Measurements from ENCODE around the gene CCNYL1.

Gene CCNYL1

GRCh38 chr2:207791579-207792243, 80.3 kb downstream of the CCNYL1 start:
- TF ChIP-seq CTCF (IDR thresholded peaks at IDR 0.05; ENCODE audit: unreplicated experiment in 3 of 3), result no peak
- Mint-ChIP-seq H3K9me3 (no peaks in the 10 kb centered on the region), H3K36me3 (ENCODE audit: low read depth) (no peaks in the 10 kb centered on the region), H3K27me3 (ENCODE audit: low read depth) (peaks cover 16% of the 10 kb centered on the region), H3K27ac (no peak overlapping the region), H3K4me1 (no peaks in the 10 kb centered on the region), H3K4me3 (no peak overlapping the region)

GRCh38 chr2:207792244-207792785, 80.9 kb downstream of the CCNYL1 start:
- Mint-ChIP-seq H3K4me3 (no peak overlapping the region), H3K9me3 (no peaks in the 10 kb centered on the region), H3K36me3 (ENCODE audit: low read depth) (no peaks in the 10 kb centered on the region), H3K4me1 (no peaks in the 10 kb centered on the region), H3K27me3 (ENCODE audit: low read depth) (peaks cover 16% of the 10 kb centered on the region), H3K27ac (no peak overlapping the region)
- TF ChIP-seq CTCF (IDR thresholded peaks at IDR 0.05; ENCODE audit: unreplicated experiment in 3 of 3), result no peak

- H3K9me3 Mint-ChIP-seq, result no peaks in the 10 kb centered on the region
- H3K4me3 Mint-ChIP-seq, result peak overlapping the region in 1 of 3 experiments; percentile 48
- TF ChIP-seq CTCF (IDR thresholded peaks at IDR 0.05; ENCODE audit: unreplicated experiment in 3 of 3), result no peak
- H3K27me3 Mint-ChIP-seq (ENCODE audit: low read depth), result no peaks in the 10 kb centered on the region
- no peaks in the 10 kb centered on the region for H3K4me1 Mint-ChIP-seq
- peak overlapping the region; percentile 89 to 96 (median 94) for H3K27ac Mint-ChIP-seq
- no peaks in the 10 kb centered on the region for H3K36me3 Mint-ChIP-seq (ENCODE audit: low read depth)
Observed at GRCh38 chr2:207796585-207797350, 85.3 kb downstream of the CCNYL1 start.

GRCh38 chr2:207801259-207801658, 89.8 kb downstream of the CCNYL1 start:
- Mint-ChIP-seq H3K36me3 (ENCODE audit: low read depth) (no peaks in the 10 kb centered on the region), H3K4me1 (no peaks in the 10 kb centered on the region), H3K9me3 (no peaks in the 10 kb centered on the region), H3K27me3 (ENCODE audit: low read depth) (no peaks in the 10 kb centered on the region), H3K27ac (no peak overlapping the region), H3K4me3 (no peak overlapping the region)
- TF ChIP-seq CTCF (IDR thresholded peaks at IDR 0.05; ENCODE audit: unreplicated experiment in 3 of 3), result no peak

GRCh38 chr2:207802650-207803049, 91.2 kb downstream of the CCNYL1 start:
- H3K36me3 Mint-ChIP-seq (ENCODE audit: low read depth), result no peaks in the 10 kb centered on the region
- H3K27me3 Mint-ChIP-seq (ENCODE audit: low read depth), result peaks cover 6% of the 10 kb centered on the region
- no peaks in the 10 kb centered on the region for H3K9me3 Mint-ChIP-seq
- TF ChIP-seq CTCF (IDR thresholded peaks at IDR 0.05; ENCODE audit: unreplicated experiment in 3 of 3), result no peak
- H3K4me1 Mint-ChIP-seq, result no peaks in the 10 kb centered on the region
- no peak overlapping the region for H3K4me3 Mint-ChIP-seq
- H3K27ac Mint-ChIP-seq, result no peak overlapping the region
